NCI-H2227 treated with DMSO at 0.1 percent for 48 hours (cell line): ENCODE measurements around the gene NXT1.
"Not testable (repeated sequence)": the region's sequence is repeated elsewhere in the genome, so short reads cannot be mapped to it uniquely, and the experiment has no call there.

ENCODE experiments used
- DNase-seq: peaks from one replicate; lab custom pipeline; 2025; lab: John Stamatoyannopoulos, UW

The NXT1 gene

GRCh38 chr20:23331450-23332350 lies 18.9 kb upstream of the NXT1 start:
- DNase-seq, result no peak

GRCh38 chr20:23332467-23332866 lies 18.1 kb upstream of the NXT1 start:
- no peak for DNase-seq

GRCh38 chr20:23334111-23334510 lies 16.5 kb upstream of the NXT1 start:
- no peak for DNase-seq

GRCh38 chr20:23335521-23335920 lies 15.1 kb upstream of the NXT1 start:
- DNase-seq, result no peak

- no peak for DNase-seq
Measured at GRCh38 chr20:23336476-23336875, 14.1 kb upstream of the NXT1 start.

GRCh38 chr20:23337312-23337711 lies 13.3 kb upstream of the NXT1 start:
- DNase-seq, result no peak

- DNase-seq, result no peak
Measured at GRCh38 chr20:23339986-23340385, 10.6 kb upstream of the NXT1 start.

GRCh38 chr20:23340524-23340923 lies 10.1 kb upstream of the NXT1 start:
- DNase-seq, result peak; percentile 48

GRCh38 chr20:23341073-23341472 lies 9.5 kb upstream of the NXT1 start:
- no peak for DNase-seq

GRCh38 chr20:23343590-23343989 lies 7.0 kb upstream of the NXT1 start:
- DNase-seq, result no peak

- DNase-seq, result no peak
Measured at GRCh38 chr20:23344336-23344735, 6.3 kb upstream of the NXT1 start.

GRCh38 chr20:23346002-23346401 lies 4.6 kb upstream of the NXT1 start:
- DNase-seq, result no peak

- no peak for DNase-seq
Measured at GRCh38 chr20:23347791-23348190, 2.8 kb upstream of the NXT1 start.

GRCh38 chr20:23348510-23348909 lies 2.1 kb upstream of the NXT1 start:
- not testable (repeated sequence) for DNase-seq

- DNase-seq, result peak; percentile 66
Measured at GRCh38 chr20:23349338-23350195, 1.0 kb upstream of the NXT1 start.

GRCh38 chr20:23350904-23351838 lies 580 bp downstream of the NXT1 start:
- DNase-seq, result peak; percentile 35

GRCh38 chr20:23356203-23356602 lies 5.6 kb downstream of the NXT1 start:
- no peak for DNase-seq

GRCh38 chr20:23357767-23358562 lies 7.4 kb downstream of the NXT1 start:
- DNase-seq, result peak; percentile 97

GRCh38 chr20:23358563-23358906 lies 7.9 kb downstream of the NXT1 start:
- no peak for DNase-seq

- no peak for DNase-seq
Measured at GRCh38 chr20:23358923-23359593, 8.5 kb downstream of the NXT1 start.

- DNase-seq, result no peak
Measured at GRCh38 chr20:23360531-23360930, 9.9 kb downstream of the NXT1 start.
